Left lung (tissue), 10 donors: ENCODE results near the gene AUTS2. TPM values are rescaled to one million over a fixed set of nuclear protein-coding genes. Genes with fewer than 3 reads are reported as not detected.

Experiments used
- ATAC-seq: fragments of 200-7000 bp; cut with Tn5 transposase; one replicate; pipeline ENCODE4 v1.9.1; 2020; ENCODE audit warnings: moderate library complexity
- DNase-seq, 4 donors: peaks; one replicate each; pipeline ENCODE4 v3.0.0-alpha.2; 2013 to 2020
- H3K27ac ChIP-seq, 2 donors: fragments of 200-600 bp; sonication (generic) in 1 of 2; one replicate each; pipeline versions ENCODE4 v1.5.0 to v1.8.0; 2020 to 2021
- H3K27me3 ChIP-seq, 2 donors: fragments of 200-600 bp; sonication (generic) in 1 of 2; one replicate each; pipeline versions ENCODE4 v1.5.0 to v1.8.0; 2020 to 2021
- H3K36me3 ChIP-seq, 2 donors: fragments of 200-600 bp; sonication (generic) in 1 of 2; one replicate each; pipeline versions ENCODE4 v1.5.0 to v1.8.0; 2020 to 2021
- H3K4me1 ChIP-seq, 2 donors: fragments of 200-600 bp; one replicate each; pipeline ENCODE4 v1.8.0; 2021
- H3K4me3 ChIP-seq, 2 donors: fragments of 200-600 bp; sonication (generic) in 1 of 2; one replicate each; pipeline versions ENCODE4 v1.5.0 to v1.8.0; 2020 to 2021; ENCODE audit warnings: mild to moderate bottlenecking in 1 of 2
- H3K9me3 ChIP-seq, 2 donors: fragments of 200-600 bp; sonication (generic) in 1 of 2; one replicate each; pipeline versions ENCODE4 v1.5.0 to v1.8.0; 2020 to 2021
- CTCF ChIP-seq, 2 donors: fragments of 200-600 bp; sonication (generic) in 1 of 2; IDR thresholded peaks; one replicate each; pipeline versions ENCODE4 v1.5.0 to v1.8.0; 2021; ENCODE audit warnings: antibody characterized with exemption in 2 of 2
- intact Hi-C, 2 donors: fragments of 100-400 bp; cut with DNase I; formaldehyde crosslinking; loops; one replicate each; pipeline versions ENCODE4 v1.11.2 to v1.14.2; 2022
- polyA plus RNA-seq, 6 donors: library from polyadenylated mRNA; unstranded; fragments of 120-200 nt; gene quantifications; one replicate each; pipeline ENCODE4 v1.2.1, GENCODE V29; 2013; ENCODE audit not compliant: insufficient read length in 6 of 6
- total RNA-seq, 2 donors: library from RNA; stranded (reverse); fragmentation: NEBNext Ultra II Directional; extraction: Animal tissue kit (Norgen Biotek cat#: 25700); gene quantifications; one replicate each; pipeline ENCODE4 v1.2.1, GENCODE V29; 2021
- donor health status: DM: no; HTN: yes; CAD: no.
- donor health status: DM: no; HTN: no; CAD: no.

AUTS2 gene
- total and polyA plus RNA-seq, 8 donors: 40.4 to 119 (median 103) TPM

GRCh38 chr7:70406950-70407209 is 808.6 kb downstream of the AUTS2 start:
- DNase-seq (no peak), ATAC-seq (no peak)
- intact Hi-C loops: no loop called here
- H3K9me3 ChIP-seq: no peaks in the 10 kb centered on the region
- no peaks in the 10 kb centered on the region for H3K36me3 ChIP-seq
- no peak overlapping the region for H3K27ac ChIP-seq
- no peaks in the 10 kb centered on the region for H3K27me3 ChIP-seq
- TF ChIP-seq CTCF (IDR thresholded peaks at IDR 0.05): no peak
- H3K4me3 ChIP-seq: no peak overlapping the region
- no peaks in the 10 kb centered on the region for H3K4me1 ChIP-seq

- Histone ChIP-seq H3K4me3 (no peak overlapping the region), H3K9me3 (no peaks in the 10 kb centered on the region), H3K36me3 (no peaks in the 10 kb centered on the region), H3K27me3 (no peaks in the 10 kb centered on the region), H3K4me1 (no peaks in the 10 kb centered on the region), H3K27ac (no peak overlapping the region)
- ATAC-seq (no peak), DNase-seq (no peak)
- no peak for TF ChIP-seq CTCF (IDR thresholded peaks at IDR 0.05)
- intact Hi-C loops: no loop called here
These were observed 810.2 kb downstream of the AUTS2 start for GRCh38 chr7:70408477-70408876.

GRCh38 chr7:70408891-70409290 is 810.6 kb downstream of the AUTS2 start:
- DNase-seq (no peak), ATAC-seq (no peak)
- intact Hi-C loops: no loop called here
- Histone ChIP-seq H3K9me3 (no peaks in the 10 kb centered on the region), H3K27me3 (no peaks in the 10 kb centered on the region), H3K4me3 (no peak overlapping the region), H3K36me3 (no peaks in the 10 kb centered on the region), H3K27ac (no peak overlapping the region), H3K4me1 (no peaks in the 10 kb centered on the region)
- TF ChIP-seq CTCF (IDR thresholded peaks at IDR 0.05): no peak

GRCh38 chr7:70410134-70410750 is 812.0 kb downstream of the AUTS2 start:
- Histone ChIP-seq H3K36me3 (no peaks in the 10 kb centered on the region), H3K9me3 (no peaks in the 10 kb centered on the region), H3K4me3 (no peak overlapping the region), H3K27ac (no peak overlapping the region), H3K27me3 (no peaks in the 10 kb centered on the region), H3K4me1 (no peaks in the 10 kb centered on the region)
- peak; percentile 13 for ATAC-seq
- intact Hi-C loops: no loop called here
- TF ChIP-seq CTCF (IDR thresholded peaks at IDR 0.05): no peak
- no peak for DNase-seq

- H3K27me3 ChIP-seq: no peaks in the 10 kb centered on the region
- ATAC-seq: no peak
- H3K27ac ChIP-seq: no peak overlapping the region
- no peaks in the 10 kb centered on the region for H3K4me1 ChIP-seq
- no peaks in the 10 kb centered on the region for H3K36me3 ChIP-seq
- no peak overlapping the region for H3K4me3 ChIP-seq
- intact Hi-C loops: no loop called here
- DNase-seq: no peak
- TF ChIP-seq CTCF (IDR thresholded peaks at IDR 0.05): no peak
- H3K9me3 ChIP-seq: no peaks in the 10 kb centered on the region
These were observed 816.1 kb downstream of the AUTS2 start for GRCh38 chr7:70414368-70414767.
